ENCODE measurements around the gene HOTAIR. TPM values are rescaled to one million over a fixed set of nuclear protein-coding genes. Genes with fewer than 3 reads are reported as not detected.
A peak's percentile ranks its signal among the peaks of the same experiment; 100 is the strongest.

HOTAIR gene
- total RNA-seq, 2 experiments from 2014 or later: not detected

DNA sequence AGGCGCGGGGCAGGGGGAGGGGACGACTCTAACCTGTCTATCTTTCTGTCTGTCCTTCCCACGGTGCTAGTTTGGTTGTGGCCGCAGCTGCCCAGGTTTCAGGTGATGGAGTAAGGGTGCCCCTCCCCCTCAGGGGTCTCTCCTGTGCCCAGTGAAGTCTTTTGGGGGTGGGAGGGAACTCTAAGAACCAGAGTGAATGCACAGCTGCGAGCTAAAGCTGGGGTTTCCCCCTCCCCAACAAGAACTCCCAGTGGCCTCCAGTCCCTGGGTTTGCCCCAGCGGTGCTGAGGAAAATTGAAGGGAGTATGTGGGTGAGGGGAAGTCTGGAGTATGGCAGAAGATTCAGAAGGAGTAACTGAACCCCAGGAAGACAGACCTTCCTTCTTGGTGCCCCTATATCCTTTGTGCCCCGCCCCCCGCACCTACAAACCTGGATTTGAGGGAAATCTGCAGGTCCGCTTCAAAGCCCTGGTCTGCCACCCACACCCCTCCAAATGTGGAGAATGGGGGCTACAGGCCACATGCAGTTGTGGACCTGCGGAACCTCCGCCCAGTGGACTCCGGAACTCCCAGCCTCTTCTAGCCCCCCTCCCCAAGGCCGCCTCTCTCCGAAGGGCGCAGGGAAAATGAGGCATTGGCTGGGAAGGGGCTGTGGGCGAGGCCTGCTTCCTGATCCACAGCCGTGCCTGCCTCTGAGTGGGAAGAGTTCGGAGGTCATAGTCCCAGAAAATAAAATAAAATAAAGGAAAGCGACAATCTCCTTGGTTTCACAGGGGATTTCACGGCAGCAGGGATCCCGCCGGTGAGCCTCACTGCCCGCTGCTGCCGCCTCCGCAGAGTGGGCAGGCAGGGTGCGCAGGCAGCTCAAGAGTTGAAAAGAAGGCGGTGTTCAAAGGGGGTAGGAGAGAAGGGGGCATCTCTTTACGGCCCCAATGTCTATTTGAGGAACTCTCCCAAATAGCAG is 21.8 kb upstream of the HOTAIR start:
- peaks cover 27% of the 10 kb centered on the region for H3K4me1 Mint-ChIP-seq (ENCODE audit: low read depth)
- H3K9me3 Mint-ChIP-seq (ENCODE audit: insufficient read depth): no peaks in the 10 kb centered on the region
- peaks cover 94% of the 10 kb centered on the region for H3K27me3 Mint-ChIP-seq (ENCODE audit: low read depth)
- H3K4me3 Mint-ChIP-seq: peak overlapping the region; percentile 72
- no peak for DNase-seq
- ATAC-seq: no peak
- ChIA-PET POLR2A (no interaction called here), CTCF (interaction anchor here (0.8 to 2.1 kb wide), 6 partner anchors 10 to 212 kb away, joined by 3 to 12 read pairs (median 4); partner anchors contain the start of genes HOXC10 and HOXC5)
- peaks cover 5% of the 10 kb centered on the region for H3K36me3 Mint-ChIP-seq (ENCODE audit: low read depth)
- H3K27ac Mint-ChIP-seq: no peak overlapping the region

DNA sequence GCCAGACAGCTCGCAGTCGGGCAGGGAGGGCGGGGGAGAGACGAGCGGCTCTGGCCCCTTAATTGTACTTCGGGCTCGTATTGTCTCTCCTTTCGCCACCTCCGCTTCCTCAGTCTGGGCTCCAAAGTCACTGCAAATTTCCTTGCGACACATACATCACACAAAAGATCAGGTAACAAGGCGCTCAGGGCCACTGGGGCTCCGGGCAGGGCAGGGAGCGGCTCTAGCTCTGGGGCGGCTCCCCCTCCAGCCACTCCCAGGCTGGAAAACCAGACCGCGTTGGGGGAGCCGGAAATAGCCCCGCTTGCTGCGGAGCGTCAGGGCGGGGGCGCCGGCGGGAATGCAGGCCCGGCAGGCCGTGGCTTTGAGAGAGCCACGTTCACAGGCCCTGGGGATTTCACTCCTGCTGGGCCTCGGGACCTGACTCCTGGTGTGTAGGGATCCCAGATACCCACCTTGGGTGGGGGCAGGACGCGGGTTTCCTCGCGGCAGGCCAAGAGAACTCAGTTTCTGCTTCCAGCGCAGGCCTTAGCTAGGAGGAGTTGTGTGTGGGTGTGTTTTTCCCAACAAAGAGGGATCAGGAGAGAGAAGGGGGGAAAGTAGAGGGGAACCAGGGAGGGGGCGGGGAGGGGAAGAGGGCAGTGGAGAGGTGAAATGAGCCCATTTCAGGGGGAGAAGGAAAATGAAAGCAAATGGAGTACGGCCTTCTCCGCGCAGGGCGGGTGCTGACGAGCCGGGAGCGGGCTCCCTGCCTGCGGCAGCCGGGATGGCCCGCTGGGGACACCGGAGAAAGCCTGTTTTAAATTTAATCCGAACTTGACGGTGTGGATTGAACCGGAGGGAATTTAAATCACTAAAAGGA is 20.9 kb upstream of the HOTAIR start:
- Mint-ChIP-seq H3K27me3 (ENCODE audit: low read depth) (peaks cover 93% of the 10 kb centered on the region), H3K9me3 (ENCODE audit: insufficient read depth) (no peaks in the 10 kb centered on the region), H3K4me1 (ENCODE audit: low read depth) (peaks cover 27% of the 10 kb centered on the region), H3K36me3 (ENCODE audit: low read depth) (peaks cover 5% of the 10 kb centered on the region), H3K27ac (no peak overlapping the region), H3K4me3 (peak overlapping the region; percentile 72)
- ChIA-PET POLR2A (no interaction called here), CTCF (interaction anchor here (0.8 to 2.1 kb wide), 5 partner anchors 10 to 213 kb away, joined by 3 to 12 read pairs (median 5); partner anchors contain the start of genes HOXC10 and HOXC5)
- ATAC-seq (peak; percentile 28), DNase-seq (no peak)

DNA sequence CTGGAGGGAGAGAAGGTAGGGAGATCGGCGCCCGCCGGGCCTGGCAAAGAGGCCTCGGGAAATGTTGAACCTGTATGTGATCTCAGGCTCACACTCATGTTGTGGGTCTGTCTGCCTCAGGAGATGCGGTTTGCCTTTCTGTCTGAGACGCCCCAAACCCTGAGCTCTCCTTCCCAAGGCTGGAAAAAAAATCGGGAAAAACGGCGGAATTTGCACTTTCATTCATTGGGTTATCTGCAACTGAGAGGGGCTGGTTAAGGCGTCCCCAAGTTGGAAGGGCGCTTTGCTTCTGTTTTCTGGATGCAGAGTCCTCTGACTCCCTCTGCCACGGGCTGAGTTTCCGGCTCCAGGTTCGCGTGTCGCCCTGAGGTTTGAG is 20.2 kb upstream of the HOTAIR start:
- ChIA-PET POLR2A (no interaction called here), CTCF (interaction anchor here (2.0 to 2.1 kb wide), 2 partner anchors 9 to 38 kb away, joined by 6 to 12 read pairs; partner anchors contain the start of genes HOXC10 and HOXC5)
- no peaks in the 10 kb centered on the region for H3K9me3 Mint-ChIP-seq (ENCODE audit: insufficient read depth)
- ATAC-seq (no peak), DNase-seq (peak; percentile 41)
- peak overlapping the region; percentile 5 for H3K4me3 Mint-ChIP-seq
- H3K27me3 Mint-ChIP-seq (ENCODE audit: low read depth): peaks cover 94% of the 10 kb centered on the region
- H3K4me1 Mint-ChIP-seq (ENCODE audit: low read depth): peaks cover 27% of the 10 kb centered on the region
- peaks cover 5% of the 10 kb centered on the region for H3K36me3 Mint-ChIP-seq (ENCODE audit: low read depth)
- H3K27ac Mint-ChIP-seq: no peak overlapping the region

DNA sequence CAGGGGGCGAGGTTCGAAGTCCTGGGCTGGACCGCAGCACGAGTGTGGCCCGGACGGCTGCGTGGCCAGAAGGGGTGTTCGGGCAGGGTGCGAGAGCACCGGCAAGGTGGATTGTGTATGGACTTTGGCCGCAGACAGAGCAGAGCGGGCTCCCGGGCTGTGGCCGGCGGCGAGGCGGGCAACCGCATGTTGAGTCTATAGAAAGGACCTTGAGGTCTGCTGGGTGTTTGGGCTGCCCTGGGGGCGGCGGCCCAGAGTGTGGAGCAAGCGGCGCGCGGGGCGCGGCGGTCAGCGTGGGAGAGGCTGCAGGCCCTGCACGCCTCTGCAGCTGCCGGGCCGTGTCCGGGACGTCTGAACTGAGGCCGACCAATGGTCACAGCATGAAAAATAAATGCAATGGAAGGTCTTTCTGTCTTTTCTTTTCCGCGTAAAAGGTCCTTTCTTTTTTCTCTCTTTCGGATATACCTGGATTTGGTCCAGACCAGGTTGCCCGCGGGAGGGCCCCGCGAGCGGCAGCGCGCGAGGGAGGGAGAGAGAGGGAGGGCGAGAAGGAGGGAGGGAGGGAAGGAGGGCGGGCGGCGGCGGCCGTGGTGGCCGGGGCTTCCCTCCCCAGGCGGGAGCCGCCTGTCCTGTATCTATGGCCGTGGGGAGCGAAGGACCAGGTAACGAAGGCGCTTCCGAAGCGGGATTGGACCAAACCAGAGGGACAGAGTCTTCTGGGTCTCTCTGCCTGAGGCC is 19.7 kb upstream of the HOTAIR start:
- H3K27ac Mint-ChIP-seq: no peak overlapping the region
- peaks cover 94% of the 10 kb centered on the region for H3K27me3 Mint-ChIP-seq (ENCODE audit: low read depth)
- H3K36me3 Mint-ChIP-seq (ENCODE audit: low read depth): peaks cover 5% of the 10 kb centered on the region
- ATAC-seq (no peak), DNase-seq (no peak)
- CTCF ChIA-PET: interaction anchor here (2.0 kb wide), 1 partner anchor 9 kb away, joined by 12 read pairs; the partner anchor contains the start of gene HOXC10
- no peaks in the 10 kb centered on the region for H3K9me3 Mint-ChIP-seq (ENCODE audit: insufficient read depth)
- H3K4me3 Mint-ChIP-seq: peak overlapping the region; percentile 10
- peaks cover 31% of the 10 kb centered on the region for H3K4me1 Mint-ChIP-seq (ENCODE audit: low read depth)
- POLR2A ChIA-PET: no interaction called here

DNA sequence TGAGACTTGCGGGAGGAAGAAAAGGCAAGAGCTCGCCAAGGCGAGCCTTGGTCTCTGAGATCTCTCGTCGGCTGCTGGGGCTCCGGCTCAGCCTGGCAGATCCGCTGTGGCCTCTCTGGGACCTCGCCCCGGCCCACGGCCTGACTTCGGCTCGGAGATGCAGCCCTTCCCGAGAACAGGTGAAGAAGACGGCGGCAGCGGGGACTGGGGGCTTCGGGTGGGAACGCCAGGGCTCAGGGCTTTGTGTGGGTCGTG is 19.2 kb upstream of the HOTAIR start:
- DNase-seq (no peak), ATAC-seq (no peak)
- Mint-ChIP-seq H3K9me3 (ENCODE audit: insufficient read depth) (no peaks in the 10 kb centered on the region), H3K4me3 (peak overlapping the region; percentile 10), H3K27ac (no peak overlapping the region), H3K36me3 (ENCODE audit: low read depth) (peaks cover 5% of the 10 kb centered on the region), H3K27me3 (ENCODE audit: low read depth) (peaks cover 95% of the 10 kb centered on the region), H3K4me1 (ENCODE audit: low read depth) (peaks cover 36% of the 10 kb centered on the region)
- CTCF ChIA-PET: interaction anchor here (0.9 kb wide), 1 partner anchor 207 kb away, joined by 3 read pairs; no protein-coding TSS in a partner anchor
- POLR2A ChIA-PET: no interaction called here

DNA sequence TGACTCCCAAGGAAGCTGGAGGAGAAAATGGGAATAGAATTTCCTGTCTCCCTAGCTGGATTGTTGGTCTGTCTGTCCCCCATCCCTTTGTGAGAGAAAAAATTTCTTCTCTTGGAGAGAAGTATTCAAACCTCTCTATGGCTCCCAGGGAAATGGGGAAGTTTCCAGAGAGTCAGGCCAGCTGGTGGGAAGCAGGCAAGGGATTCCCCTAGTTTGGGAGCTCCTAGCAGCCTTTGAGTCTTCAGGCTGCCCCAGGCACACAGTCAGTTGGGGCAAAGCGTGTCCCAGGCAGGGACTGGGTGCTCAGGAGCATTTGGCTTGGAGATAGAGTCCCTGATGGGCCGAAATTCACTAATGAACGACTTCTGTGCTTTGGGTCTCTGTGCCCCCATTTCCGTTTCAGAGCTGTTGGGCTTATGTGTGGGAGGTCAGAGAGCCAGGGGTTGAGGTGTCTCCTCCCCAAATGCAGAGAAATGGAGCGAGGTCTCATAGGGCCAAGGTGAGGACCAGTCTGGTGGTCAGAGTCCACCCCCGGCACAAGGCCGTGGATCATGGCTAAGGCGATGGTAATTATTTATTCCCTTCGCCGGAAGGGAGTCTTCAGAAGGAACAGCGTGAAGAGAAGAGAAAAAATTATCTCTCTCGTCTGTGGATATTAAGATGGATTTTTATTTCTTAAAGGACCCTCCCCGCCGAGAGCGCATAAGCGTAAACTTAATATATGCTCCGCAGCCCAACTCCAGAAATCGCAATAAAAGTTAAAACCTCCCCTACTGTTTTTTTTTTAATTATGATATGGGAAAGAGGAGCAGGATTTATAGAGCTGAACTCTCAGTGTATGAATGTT is 18.6 kb upstream of the HOTAIR start:
- no peaks in the 10 kb centered on the region for H3K9me3 Mint-ChIP-seq (ENCODE audit: insufficient read depth)
- peaks cover 40% of the 10 kb centered on the region for H3K4me1 Mint-ChIP-seq (ENCODE audit: low read depth)
- H3K36me3 Mint-ChIP-seq (ENCODE audit: low read depth): peaks cover 5% of the 10 kb centered on the region
- DNase-seq (no peak), ATAC-seq (no peak)
- no peak overlapping the region for H3K27ac Mint-ChIP-seq
- POLR2A ChIA-PET: no interaction called here
- H3K4me3 Mint-ChIP-seq: peak overlapping the region; percentile 28
- CTCF ChIA-PET: interaction anchor here (0.8 to 0.9 kb wide), 2 partner anchors 198 to 208 kb away, joined by 3 to 4 read pairs; no protein-coding TSS in a partner anchor
- H3K27me3 Mint-ChIP-seq (ENCODE audit: low read depth): peaks cover 92% of the 10 kb centered on the region

DNA sequence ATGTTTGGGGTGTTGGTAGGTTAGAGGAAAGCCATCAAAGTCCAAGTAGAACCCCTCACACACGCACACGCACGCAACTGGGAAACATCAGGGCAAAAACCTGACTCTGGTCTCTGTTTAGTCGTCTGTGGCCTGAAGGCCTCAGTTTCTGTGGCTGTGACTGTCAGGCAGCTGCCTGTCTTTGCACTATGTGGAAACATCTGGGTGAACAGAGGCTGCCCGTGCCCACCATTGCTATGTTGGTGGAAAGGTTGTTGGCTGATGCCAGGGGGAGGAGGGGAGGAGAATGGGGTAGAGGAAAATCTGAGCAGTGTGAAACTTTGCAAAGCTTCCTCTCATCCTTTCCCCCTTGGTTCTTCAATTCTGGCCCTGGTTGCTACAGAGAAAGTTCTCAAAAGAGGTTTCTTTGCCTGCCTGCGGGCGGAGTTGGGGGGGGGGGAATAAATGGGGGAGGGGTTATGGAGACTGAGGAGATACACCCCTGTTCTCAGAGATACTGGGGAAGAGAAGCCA is 17.7 kb upstream of the HOTAIR start:
- H3K4me3 Mint-ChIP-seq: no peak overlapping the region
- CTCF ChIA-PET: interaction anchor here (0.8 to 2.4 kb wide), 6 partner anchors 12 to 224 kb away, joined by 3 to 8 read pairs (median 4); no protein-coding TSS in a partner anchor
- H3K27ac Mint-ChIP-seq: no peak overlapping the region
- H3K4me1 Mint-ChIP-seq (ENCODE audit: low read depth): peaks cover 40% of the 10 kb centered on the region
- no peak for ATAC-seq
- H3K9me3 Mint-ChIP-seq (ENCODE audit: insufficient read depth): no peaks in the 10 kb centered on the region
- POLR2A ChIA-PET: interaction anchor here (0.6 kb wide), 1 partner anchor 291 kb away, joined by 3 read pairs; no protein-coding TSS in a partner anchor
- peaks cover 92% of the 10 kb centered on the region for H3K27me3 Mint-ChIP-seq (ENCODE audit: low read depth)
- peaks cover 5% of the 10 kb centered on the region for H3K36me3 Mint-ChIP-seq (ENCODE audit: low read depth)
- DNase-seq: no peak

DNA sequence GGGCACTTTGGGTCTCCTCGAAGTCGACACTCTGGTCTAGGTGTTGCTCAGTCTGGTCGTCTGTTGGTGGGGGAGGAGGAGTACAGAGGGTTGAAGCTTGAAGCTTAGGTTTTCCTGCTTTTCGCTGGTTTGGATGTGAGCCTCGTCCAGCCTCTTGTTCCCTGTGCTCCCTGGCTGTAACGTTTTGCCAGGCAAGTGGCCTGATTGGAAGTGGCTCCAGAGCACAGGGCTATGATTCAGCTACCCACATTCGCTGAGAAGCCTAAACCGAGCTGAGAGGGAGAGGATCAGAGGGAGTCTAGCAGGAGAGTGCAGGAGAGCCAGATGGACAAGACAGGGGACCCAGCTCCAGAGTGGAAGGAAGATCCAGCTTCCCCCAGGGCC is 16.3 kb upstream of the HOTAIR start:
- Mint-ChIP-seq H3K4me1 (ENCODE audit: low read depth) (peaks cover 42% of the 10 kb centered on the region), H3K27ac (no peak overlapping the region), H3K27me3 (ENCODE audit: low read depth) (peaks cover 93% of the 10 kb centered on the region), H3K9me3 (ENCODE audit: insufficient read depth) (no peaks in the 10 kb centered on the region), H3K4me3 (no peak overlapping the region), H3K36me3 (ENCODE audit: low read depth) (peaks cover 5% of the 10 kb centered on the region)
- DNase-seq: no peak
- no peak for ATAC-seq
- POLR2A ChIA-PET: no interaction called here
- CTCF ChIA-PET: interaction anchor here (0.9 to 2.4 kb wide), 7 partner anchors 15 to 224 kb away, joined by 3 to 11 read pairs (median 3); partner anchors contain the start of gene HOXC8

DNA sequence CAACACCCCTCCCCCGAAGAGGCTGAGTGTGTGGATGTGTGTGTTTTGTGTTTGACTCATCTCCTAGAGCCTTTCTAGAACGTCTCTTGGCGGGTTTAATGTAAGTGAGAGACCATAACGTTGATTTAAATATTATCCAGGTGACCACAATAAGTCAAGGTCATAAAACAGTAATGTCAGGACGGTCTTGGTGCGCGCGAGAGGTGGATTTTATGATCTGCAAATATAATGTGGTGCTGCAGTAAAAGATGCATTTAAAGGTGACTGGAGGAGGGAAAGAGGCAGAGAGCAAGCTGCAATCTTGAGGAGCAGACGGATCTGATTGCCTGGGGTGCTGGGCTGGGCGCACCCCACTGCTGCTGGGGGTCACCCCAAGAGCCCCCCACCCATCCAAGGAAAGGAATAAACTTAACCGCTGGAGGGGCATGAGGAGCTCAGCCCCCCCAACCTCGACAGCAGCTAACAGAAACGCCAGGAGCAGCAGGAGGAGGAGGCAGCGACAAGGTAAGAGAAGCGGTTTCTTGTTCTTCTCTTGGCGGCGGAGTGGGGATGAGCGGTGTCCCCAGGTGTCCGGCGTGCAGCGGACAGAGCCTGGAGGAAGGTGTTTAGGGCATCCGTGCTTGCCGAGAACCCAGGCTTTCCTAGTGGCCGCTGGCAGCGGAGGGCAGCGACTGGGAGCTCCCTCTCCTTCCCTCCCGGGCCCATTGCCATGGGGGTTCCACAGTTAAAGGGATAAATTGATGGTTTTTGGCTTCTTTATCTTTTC is 15.7 kb upstream of the HOTAIR start:
- no peak overlapping the region for H3K27ac Mint-ChIP-seq
- ChIA-PET CTCF (interaction anchor here (0.9 to 2.4 kb wide), 6 partner anchors 15 to 224 kb away, joined by 3 to 11 read pairs (median 4); partner anchors contain the start of gene HOXC8), POLR2A (no interaction called here)
- ATAC-seq: no peak
- H3K9me3 Mint-ChIP-seq (ENCODE audit: insufficient read depth): no peaks in the 10 kb centered on the region
- peaks cover 94% of the 10 kb centered on the region for H3K27me3 Mint-ChIP-seq (ENCODE audit: low read depth)
- H3K4me3 Mint-ChIP-seq: no peak overlapping the region
- no peak for DNase-seq
- H3K36me3 Mint-ChIP-seq (ENCODE audit: low read depth): peaks cover 5% of the 10 kb centered on the region
- H3K4me1 Mint-ChIP-seq (ENCODE audit: low read depth): peaks cover 40% of the 10 kb centered on the region
